Spleen (tissue), 11 donors: ENCODE results near the gene MBD2. TPM values are rescaled to one million over a fixed set of nuclear protein-coding genes. Genes with fewer than 3 reads are reported as not detected.

Experiments used
- DNase-seq: peaks from one replicate; pipeline ENCODE4 v3.0.0-alpha.2; 2020
- H3K27ac ChIP-seq, 8 donors: fragments of 200-600 bp; sonication (generic) in 7 of 8; 1 replicate in 4 of 8; 2 replicates in 4 of 8; pipeline versions ENCODE4 v1.5.0 to v1.8.0; 2016 to 2021; ENCODE audit warnings: inconsistent platforms in 4 of 8, mild to moderate bottlenecking in 4 of 8, moderate library complexity in 1 of 8
- H3K27me3 ChIP-seq, 7 donors: fragments of 200-600 bp; sonication (generic) in 6 of 7; replicated peaks in 1 of 7; 1 replicate in 4 of 7; 2 replicates in 3 of 7; pipeline versions ENCODE4 v1.5.0 to v1.8.0; 2016 to 2021; ENCODE audit warnings: inconsistent platforms in 3 of 7, mild to moderate bottlenecking in 1 of 7
- H3K36me3 ChIP-seq, 6 donors: fragments of 200-600 bp; sonication (generic) in 5 of 6; 1 replicate in 4 of 6; 2 replicates in 2 of 6; pipeline versions ENCODE4 v1.5.0 to v1.8.0; 2016 to 2021; ENCODE audit warnings: inconsistent platforms in 2 of 6
- H3K4me1 ChIP-seq, 6 donors: fragments of 200-600 bp; sonication (generic) in 5 of 6; 1 replicate in 3 of 6; 2 replicates in 3 of 6; pipeline versions ENCODE4 v1.5.0 to v1.8.0; 2016 to 2021; ENCODE audit warnings: inconsistent platforms in 3 of 6
- H3K4me3 ChIP-seq, 8 donors: fragments of 200-600 bp; sonication (generic) in 7 of 8; 1 replicate in 4 of 8; 2 replicates in 4 of 8; pipeline versions ENCODE4 v1.5.0 to v1.8.0; 2016 to 2021; ENCODE audit warnings: inconsistent platforms in 4 of 8, mild to moderate bottlenecking in 4 of 8, moderate library complexity in 2 of 8
- H3K9me3 ChIP-seq, 8 donors: fragments of 200-600 bp; sonication (generic) in 7 of 8; 1 replicate in 4 of 8; 2 replicates in 4 of 8; pipeline versions ENCODE4 v1.5.0 to v1.8.0; 2016 to 2021; ENCODE audit warnings: inconsistent platforms in 4 of 8
- POLR2A ChIP-seq, 3 donors: fragments of 450-650 bp; IDR thresholded peaks; one replicate each; pipeline ENCODE4 v1.5.1; 2017; ENCODE audit warnings: antibody characterized with exemption in 3 of 3, mild to moderate bottlenecking in 1 of 3
- POLR2AphosphoS5 ChIP-seq, 3 donors: sonication (generic); formaldehyde crosslinking; IDR thresholded peaks; one replicate each; pipeline ENCODE4 v1.5.1; 2017; ENCODE audit warnings: antibody characterized with exemption in 3 of 3
- WGBS, 5 donors: extraction: QIAGEN DNeasy Blood & Tissue Kit in 3 of 5; methylation state at CpG; one replicate each; pipeline versions ENCODE4 v1.1.5 to v1.1.7; 2013 to 2018; 5-methylcytosine and 5-hydroxymethylcytosine counted together
- intact Hi-C: fragments of 100-400 bp; cut with DNase I; formaldehyde crosslinking; loops from one replicate; pipeline ENCODE4 v1.15.0; 2023; ENCODE audit warnings: low total_unique reads
- polyA plus RNA-seq, 3 donors: library from polyadenylated mRNA; stranded (reverse); fragments of 200-250 nt; gene quantifications; one replicate each; pipeline ENCODE4 v1.2.1, GENCODE V29; 2013
- total RNA-seq, 7 donors: library from RNA; depleted of rRNA in 3 of 7; stranded (reverse); fragments of >200 nt in 3 of 7; fragmentation: NEBNext Ultra II Directional in 4 of 7; extraction: Animal tissue kit (Norgen Biotek cat#: 25700) in 4 of 7; gene quantifications; one replicate each; pipeline versions ENCODE4 v1.1.0 to v1.2.1, GENCODE V29; 2016 to 2021
- TF ChIP-seq, protein P1 (sequence below), 11 experiments: fragments of 200-600 bp in 7 of 11; fragments of 450-650 bp in 4 of 11; sonication (generic) in 4 of 11; IDR thresholded peaks in 8 of 11; conservative IDR thresholded peaks in 3 of 11; 1 replicate in 7 of 11; 2 replicates in 4 of 11; pipeline versions ENCODE4 v1.4.0 to v1.8.0; 2016 to 2021; ENCODE audit warnings: antibody characterized with exemption in 11 of 11, inconsistent platforms in 4 of 11, mild to moderate bottlenecking in 1 of 11
- donor health status: healthy with polysubstance abuse.
- donor health status: DM: no; HTN: no; CAD: no; lungs with moderate emphysema.
- donor health status: DM: no; HTN: no; CAD: no.
- donor health status: Bipolar disorder and iron deficiency.
- donor health status: healthy.
- donor health status: DM: no; HTN: no; CAD: no.
- donor health status: DM: yes; HTN: yes; CAD: no.

MBD2 gene
- total and polyA plus RNA-seq, 10 donors = 40.7 to 119 (median 54.9) TPM

DNA sequence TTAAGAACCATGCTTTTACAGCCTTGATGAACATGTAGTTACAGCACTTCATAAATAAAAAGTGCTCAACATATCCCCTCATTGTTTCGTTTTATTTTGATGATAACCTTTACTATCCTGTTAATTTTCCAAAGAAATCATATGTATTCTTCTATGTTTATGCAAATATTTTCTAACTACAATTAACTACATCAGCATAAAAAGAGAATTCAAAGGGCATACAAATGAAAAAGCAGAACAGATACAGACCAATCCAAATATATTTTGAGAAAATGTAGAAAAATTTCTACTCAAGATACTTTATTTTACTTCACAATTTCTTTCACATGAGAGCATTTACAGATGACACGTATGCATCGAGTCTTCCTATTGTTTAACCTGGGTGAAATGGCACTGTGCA lies 69.1 kb downstream of the MBD2 start:
- Histone ChIP-seq H3K27me3 (no peaks in the 10 kb centered on the region), H3K36me3 (peaks cover 0 to 98% (median 71%) of the 10 kb centered on the region in 6 donors), H3K27ac (no peak overlapping the region), H3K9me3 (no peaks in the 10 kb centered on the region), H3K4me3 (no peak overlapping the region), H3K4me1 (no peaks in the 10 kb centered on the region)
- WGBS, 5 donors = 93 to 95% (median 93%) methylated on average over 3 of the region's 3 CpGs
- TF ChIP-seq POLR2AphosphoS5 (IDR thresholded peaks at IDR 0.05) = no peak
- TF ChIP-seq, protein P1, sequence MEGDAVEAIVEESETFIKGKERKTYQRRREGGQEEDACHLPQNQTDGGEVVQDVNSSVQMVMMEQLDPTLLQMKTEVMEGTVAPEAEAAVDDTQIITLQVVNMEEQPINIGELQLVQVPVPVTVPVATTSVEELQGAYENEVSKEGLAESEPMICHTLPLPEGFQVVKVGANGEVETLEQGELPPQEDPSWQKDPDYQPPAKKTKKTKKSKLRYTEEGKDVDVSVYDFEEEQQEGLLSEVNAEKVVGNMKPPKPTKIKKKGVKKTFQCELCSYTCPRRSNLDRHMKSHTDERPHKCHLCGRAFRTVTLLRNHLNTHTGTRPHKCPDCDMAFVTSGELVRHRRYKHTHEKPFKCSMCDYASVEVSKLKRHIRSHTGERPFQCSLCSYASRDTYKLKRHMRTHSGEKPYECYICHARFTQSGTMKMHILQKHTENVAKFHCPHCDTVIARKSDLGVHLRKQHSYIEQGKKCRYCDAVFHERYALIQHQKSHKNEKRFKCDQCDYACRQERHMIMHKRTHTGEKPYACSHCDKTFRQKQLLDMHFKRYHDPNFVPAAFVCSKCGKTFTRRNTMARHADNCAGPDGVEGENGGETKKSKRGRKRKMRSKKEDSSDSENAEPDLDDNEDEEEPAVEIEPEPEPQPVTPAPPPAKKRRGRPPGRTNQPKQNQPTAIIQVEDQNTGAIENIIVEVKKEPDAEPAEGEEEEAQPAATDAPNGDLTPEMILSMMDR (IDR thresholded peaks at IDR 0.05 in 8 of 11, conservative IDR thresholded peaks at IDR 0.05 in 3 of 11) = no peak
- TF ChIP-seq POLR2A (IDR thresholded peaks at IDR 0.05) = no peak
- intact Hi-C loops = no loop called here
- DNase-seq = no peak

DNA sequence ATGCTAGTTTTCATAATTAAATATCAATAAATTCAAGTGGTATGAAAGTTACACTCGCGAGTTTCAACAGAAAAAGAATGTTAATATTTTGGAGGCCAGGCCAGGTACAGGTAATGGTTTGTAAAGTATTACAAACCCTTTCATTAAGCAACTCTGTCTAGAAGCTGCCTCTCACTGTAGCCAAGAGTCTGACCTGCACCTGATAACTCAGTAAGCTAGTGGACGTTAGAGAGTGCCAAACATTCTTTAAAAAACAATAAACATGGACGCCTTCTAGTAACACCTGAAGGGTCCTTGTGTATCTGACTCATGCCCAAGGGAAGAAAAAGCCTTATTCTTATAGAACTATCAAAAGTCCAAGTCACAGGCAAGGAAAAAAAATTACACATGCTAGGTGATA lies 70.2 kb downstream of the MBD2 start:
- DNase-seq = no peak
- no peak overlapping the region for H3K27ac ChIP-seq
- H3K36me3 ChIP-seq = peaks cover 0 to 96% (median 60%) of the 10 kb centered on the region in 6 donors
- H3K4me1 ChIP-seq = no peaks in the 10 kb centered on the region
- no peaks in the 10 kb centered on the region for H3K9me3 ChIP-seq
- 89 to 97% (median 93%) methylated on average over 4 of the region's 4 CpGs for WGBS, 5 donors
- intact Hi-C loops = no loop called here
- no peaks in the 10 kb centered on the region for H3K27me3 ChIP-seq
- TF ChIP-seq, protein P1 (IDR thresholded peaks at IDR 0.05 in 8 of 11, conservative IDR thresholded peaks at IDR 0.05 in 3 of 11) = no peak
- TF ChIP-seq POLR2A (IDR thresholded peaks at IDR 0.05) (no peak), POLR2AphosphoS5 (IDR thresholded peaks at IDR 0.05) (no peak)
- no peak overlapping the region for H3K4me3 ChIP-seq

DNA sequence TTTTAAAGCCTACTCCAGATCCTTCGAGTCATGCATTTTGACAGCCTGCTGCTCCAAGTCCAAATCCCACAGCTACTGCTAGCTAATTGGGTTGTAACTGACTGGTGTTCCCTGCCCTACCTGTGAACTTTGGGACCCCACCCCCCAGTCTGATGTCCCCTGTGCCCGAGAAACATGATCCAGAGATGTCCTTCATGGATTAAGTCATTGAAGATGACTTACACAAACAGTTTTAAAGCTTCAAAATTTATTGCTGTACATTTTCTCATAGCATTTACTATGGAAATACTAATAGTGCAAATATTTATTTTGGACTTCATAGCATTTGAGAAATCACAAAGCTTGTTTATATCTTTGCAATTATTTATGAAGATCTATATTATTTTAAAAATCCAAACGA lies 73.1 kb downstream of the MBD2 start:
- no peaks in the 10 kb centered on the region for H3K27me3 ChIP-seq
- TF ChIP-seq, protein P1 (IDR thresholded peaks at IDR 0.05 in 8 of 11, conservative IDR thresholded peaks at IDR 0.05 in 3 of 11) = no peak
- TF ChIP-seq POLR2AphosphoS5 (IDR thresholded peaks at IDR 0.05) (no peak), POLR2A (IDR thresholded peaks at IDR 0.05) (no peak)
- peaks cover 0 to 68% (median 34%) of the 10 kb centered on the region in 6 donors for H3K36me3 ChIP-seq
- intact Hi-C loops = no loop called here
- WGBS, 5 donors = 86 to 97% (median 94%) methylated on average over 3 of the region's 3 CpGs
- H3K4me1 ChIP-seq = no peaks in the 10 kb centered on the region
- H3K4me3 ChIP-seq = no peak overlapping the region
- DNase-seq = no peak
- H3K9me3 ChIP-seq = no peaks in the 10 kb centered on the region
- no peak overlapping the region for H3K27ac ChIP-seq

DNA sequence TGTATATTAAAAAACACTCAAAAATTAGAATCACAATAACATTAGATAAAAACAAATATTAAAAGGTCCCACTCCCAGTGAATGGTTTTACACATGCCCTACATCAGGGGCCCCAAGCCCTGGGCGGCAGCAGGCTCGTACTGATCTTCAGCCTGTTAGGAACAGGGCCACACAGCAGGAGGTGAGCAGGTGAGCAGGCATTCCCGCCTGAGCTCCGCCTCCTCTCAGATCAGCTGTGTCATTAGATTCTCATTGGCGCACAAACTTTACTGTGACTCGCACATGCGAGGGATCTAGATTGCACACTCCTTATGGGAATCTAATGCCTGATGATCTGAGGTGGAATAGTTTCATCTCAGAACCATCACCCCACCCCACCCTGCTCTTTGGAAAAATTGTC lies 74.2 kb downstream of the MBD2 start:
- H3K27ac ChIP-seq = no peak overlapping the region

More for the DNA sequence above, 74.2 kb downstream of the MBD2 start:
- Histone ChIP-seq H3K36me3 (peaks cover 0 to 56% (median 26%) of the 10 kb centered on the region in 6 donors), H3K27me3 (no peaks in the 10 kb centered on the region), H3K4me3 (no peak overlapping the region), H3K9me3 (no peaks in the 10 kb centered on the region), H3K4me1 (no peaks in the 10 kb centered on the region)
- WGBS, 5 donors = 91 to 97% (median 97%) methylated on average over 7 of the region's 7 CpGs
- intact Hi-C loops = no loop called here
- no peak for DNase-seq
- TF ChIP-seq, protein P1 (IDR thresholded peaks at IDR 0.05 in 8 of 11, conservative IDR thresholded peaks at IDR 0.05 in 3 of 11) = no peak
- peak in 2 of 3 donors; percentile 13 to 25 for TF ChIP-seq POLR2AphosphoS5 (IDR thresholded peaks at IDR 0.05)
